ENCODE results near the gene KNSTRN.

- TF ChIP-seq, protein P1, sequence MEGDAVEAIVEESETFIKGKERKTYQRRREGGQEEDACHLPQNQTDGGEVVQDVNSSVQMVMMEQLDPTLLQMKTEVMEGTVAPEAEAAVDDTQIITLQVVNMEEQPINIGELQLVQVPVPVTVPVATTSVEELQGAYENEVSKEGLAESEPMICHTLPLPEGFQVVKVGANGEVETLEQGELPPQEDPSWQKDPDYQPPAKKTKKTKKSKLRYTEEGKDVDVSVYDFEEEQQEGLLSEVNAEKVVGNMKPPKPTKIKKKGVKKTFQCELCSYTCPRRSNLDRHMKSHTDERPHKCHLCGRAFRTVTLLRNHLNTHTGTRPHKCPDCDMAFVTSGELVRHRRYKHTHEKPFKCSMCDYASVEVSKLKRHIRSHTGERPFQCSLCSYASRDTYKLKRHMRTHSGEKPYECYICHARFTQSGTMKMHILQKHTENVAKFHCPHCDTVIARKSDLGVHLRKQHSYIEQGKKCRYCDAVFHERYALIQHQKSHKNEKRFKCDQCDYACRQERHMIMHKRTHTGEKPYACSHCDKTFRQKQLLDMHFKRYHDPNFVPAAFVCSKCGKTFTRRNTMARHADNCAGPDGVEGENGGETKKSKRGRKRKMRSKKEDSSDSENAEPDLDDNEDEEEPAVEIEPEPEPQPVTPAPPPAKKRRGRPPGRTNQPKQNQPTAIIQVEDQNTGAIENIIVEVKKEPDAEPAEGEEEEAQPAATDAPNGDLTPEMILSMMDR (IDR thresholded peaks at IDR 0.05; ENCODE audit: extremely low read depth in 1 of 2, insufficient read depth in 1 of 2, low read depth in 1 of 2, low read length in 2 of 2), result no peak
- TF ChIP-seq MYC (IDR thresholded peaks at IDR 0.05; ENCODE audit: low read depth, low read length) (no peak), EZH2 (IDR thresholded peaks at IDR 0.05; ENCODE audit: borderline replicate concordance, low read depth, low read length, severe bottlenecking) (no peak), GATA2 (IDR thresholded peaks at IDR 0.05; ENCODE audit: insufficient read depth, insufficient read length, low read depth, low read length) (no peak), JUN (IDR thresholded peaks at IDR 0.05; ENCODE audit: borderline replicate concordance, insufficient read depth, insufficient read length, low read depth) (no peak), POLR2A (IDR thresholded peaks at IDR 0.05; ENCODE audit: low read depth, low read length) (no peak), POLR2AphosphoS5 (IDR thresholded peaks at IDR 0.05; ENCODE audit: insufficient read depth, low read depth, low read length) (no peak), FOS (IDR thresholded peaks at IDR 0.05; ENCODE audit: borderline replicate concordance, insufficient read depth, low read length) (no peak)
- TF ChIP-seq, protein P2, sequence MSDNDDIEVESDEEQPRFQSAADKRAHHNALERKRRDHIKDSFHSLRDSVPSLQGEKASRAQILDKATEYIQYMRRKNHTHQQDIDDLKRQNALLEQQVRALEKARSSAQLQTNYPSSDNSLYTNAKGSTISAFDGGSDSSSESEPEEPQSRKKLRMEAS (IDR thresholded peaks at IDR 0.05; ENCODE audit: insufficient read depth, insufficient read length), result no peak
Measured at GRCh38 chr15:40352281-40352901, 30.1 kb upstream of the KNSTRN start.
